ENCODE measurements around the gene BCR.
"Not testable (repeated sequence)": the region's sequence is repeated elsewhere in the genome, so short reads cannot be mapped to it uniquely, and the experiment has no call there.

The BCR gene

GRCh38 chr22:23307511-23307910 lies 127.2 kb downstream of the BCR start:
- peaks cover 11% of the 10 kb centered on the region for H3K36me3 ChIP-seq (ENCODE audit: control insufficient read depth, insufficient read depth, low read length)
- H3K9me3 ChIP-seq (ENCODE audit: control insufficient read depth, insufficient read depth, low read length); H3K9ac ChIP-seq (ENCODE audit: low read depth, low read length); H3K4me1 ChIP-seq (ENCODE audit: control insufficient read depth, insufficient read depth, low read length); H3K4me3 ChIP-seq (ENCODE audit: low read depth, low read length); H3K27me3 ChIP-seq (ENCODE audit: control insufficient read depth, insufficient read depth, low read length): not testable (repeated sequence)

GRCh38 chr22:23309261-23309660 lies 129.0 kb downstream of the BCR start:
- H3K4me1 ChIP-seq (ENCODE audit: control insufficient read depth, insufficient read depth, low read length); H3K27me3 ChIP-seq (ENCODE audit: control insufficient read depth, insufficient read depth, low read length); H3K4me3 ChIP-seq (ENCODE audit: low read depth, low read length); H3K9ac ChIP-seq (ENCODE audit: low read depth, low read length); H3K9me3 ChIP-seq (ENCODE audit: control insufficient read depth, insufficient read depth, low read length): not testable (repeated sequence)
- peaks cover 13% of the 10 kb centered on the region for H3K36me3 ChIP-seq (ENCODE audit: control insufficient read depth, insufficient read depth, low read length)

- peaks cover 23% of the 10 kb centered on the region for H3K36me3 ChIP-seq (ENCODE audit: control insufficient read depth, insufficient read depth, low read length)
- H3K9ac ChIP-seq (ENCODE audit: low read depth, low read length); H3K27me3 ChIP-seq (ENCODE audit: control insufficient read depth, insufficient read depth, low read length); H3K4me3 ChIP-seq (ENCODE audit: low read depth, low read length); H3K4me1 ChIP-seq (ENCODE audit: control insufficient read depth, insufficient read depth, low read length); H3K9me3 ChIP-seq (ENCODE audit: control insufficient read depth, insufficient read depth, low read length): not testable (repeated sequence)
Measured at GRCh38 chr22:23310443-23311097, 130.3 kb downstream of the BCR start.

GRCh38 chr22:23311635-23312420 lies 131.5 kb downstream of the BCR start:
- not testable (repeated sequence) for H3K9ac ChIP-seq (ENCODE audit: low read depth, low read length); H3K27me3 ChIP-seq (ENCODE audit: control insufficient read depth, insufficient read depth, low read length); H3K4me3 ChIP-seq (ENCODE audit: low read depth, low read length); H3K4me1 ChIP-seq (ENCODE audit: control insufficient read depth, insufficient read depth, low read length); H3K9me3 ChIP-seq (ENCODE audit: control insufficient read depth, insufficient read depth, low read length)
- peaks cover 21% of the 10 kb centered on the region for H3K36me3 ChIP-seq (ENCODE audit: control insufficient read depth, insufficient read depth, low read length)

- Histone ChIP-seq H3K36me3 (ENCODE audit: control insufficient read depth, insufficient read depth, low read length) (peaks cover 21% of the 10 kb centered on the region), H3K4me1 (ENCODE audit: control insufficient read depth, insufficient read depth, low read length) (no peaks in the 10 kb centered on the region), H3K4me3 (ENCODE audit: low read depth, low read length) (no peak overlapping the region), H3K27me3 (ENCODE audit: control insufficient read depth, insufficient read depth, low read length) (no peaks in the 10 kb centered on the region), H3K9ac (ENCODE audit: low read depth, low read length) (no peak overlapping the region), H3K9me3 (ENCODE audit: control insufficient read depth, insufficient read depth, low read length) (no peaks in the 10 kb centered on the region)
Measured at GRCh38 chr22:23313791-23314567, 133.7 kb downstream of the BCR start.

- Histone ChIP-seq H3K4me3 (ENCODE audit: low read depth, low read length) (no peak overlapping the region), H3K27me3 (ENCODE audit: control insufficient read depth, insufficient read depth, low read length) (no peaks in the 10 kb centered on the region), H3K9ac (ENCODE audit: low read depth, low read length) (no peak overlapping the region), H3K4me1 (ENCODE audit: control insufficient read depth, insufficient read depth, low read length) (no peaks in the 10 kb centered on the region), H3K36me3 (ENCODE audit: control insufficient read depth, insufficient read depth, low read length) (peaks cover 21% of the 10 kb centered on the region), H3K9me3 (ENCODE audit: control insufficient read depth, insufficient read depth, low read length) (no peaks in the 10 kb centered on the region)
Measured at GRCh38 chr22:23315341-23315917, 135.1 kb downstream of the BCR start.

- H3K4me3 ChIP-seq (ENCODE audit: low read depth, low read length); H3K9me3 ChIP-seq (ENCODE audit: control insufficient read depth, insufficient read depth, low read length); H3K4me1 ChIP-seq (ENCODE audit: control insufficient read depth, insufficient read depth, low read length); H3K27me3 ChIP-seq (ENCODE audit: control insufficient read depth, insufficient read depth, low read length); H3K9ac ChIP-seq (ENCODE audit: low read depth, low read length): not testable (repeated sequence)
- peaks cover 21% of the 10 kb centered on the region for H3K36me3 ChIP-seq (ENCODE audit: control insufficient read depth, insufficient read depth, low read length)
Measured at GRCh38 chr22:23316596-23316995, 136.3 kb downstream of the BCR start.

GRCh38 chr22:23318316-23318715 lies 138.0 kb downstream of the BCR start:
- not testable (repeated sequence) for H3K4me1 ChIP-seq (ENCODE audit: control insufficient read depth, insufficient read depth, low read length); H3K4me3 ChIP-seq (ENCODE audit: low read depth, low read length); H3K9me3 ChIP-seq (ENCODE audit: control insufficient read depth, insufficient read depth, low read length); H3K9ac ChIP-seq (ENCODE audit: low read depth, low read length); H3K27me3 ChIP-seq (ENCODE audit: control insufficient read depth, insufficient read depth, low read length)
- peaks cover 17% of the 10 kb centered on the region for H3K36me3 ChIP-seq (ENCODE audit: control insufficient read depth, insufficient read depth, low read length)

GRCh38 chr22:23322497-23323080 lies 142.3 kb downstream of the BCR start:
- H3K27me3 ChIP-seq (ENCODE audit: control insufficient read depth, insufficient read depth, low read length); H3K36me3 ChIP-seq (ENCODE audit: control insufficient read depth, insufficient read depth, low read length); H3K4me1 ChIP-seq (ENCODE audit: control insufficient read depth, insufficient read depth, low read length); H3K9me3 ChIP-seq (ENCODE audit: control insufficient read depth, insufficient read depth, low read length); H3K9ac ChIP-seq (ENCODE audit: low read depth, low read length); H3K4me3 ChIP-seq (ENCODE audit: low read depth, low read length): not testable (repeated sequence)

GRCh38 chr22:23323960-23324688 lies 143.8 kb downstream of the BCR start:
- not testable (repeated sequence) for H3K27me3 ChIP-seq (ENCODE audit: control insufficient read depth, insufficient read depth, low read length); H3K4me1 ChIP-seq (ENCODE audit: control insufficient read depth, insufficient read depth, low read length); H3K9me3 ChIP-seq (ENCODE audit: control insufficient read depth, insufficient read depth, low read length); H3K36me3 ChIP-seq (ENCODE audit: control insufficient read depth, insufficient read depth, low read length); H3K4me3 ChIP-seq (ENCODE audit: low read depth, low read length); H3K9ac ChIP-seq (ENCODE audit: low read depth, low read length)

GRCh38 chr22:23325183-23325582 lies 144.9 kb downstream of the BCR start:
- no peaks in the 10 kb centered on the region for H3K27me3 ChIP-seq (ENCODE audit: control insufficient read depth, insufficient read depth, low read length)
- no peaks in the 10 kb centered on the region for H3K4me1 ChIP-seq (ENCODE audit: control insufficient read depth, insufficient read depth, low read length)
- no peaks in the 10 kb centered on the region for H3K9me3 ChIP-seq (ENCODE audit: control insufficient read depth, insufficient read depth, low read length)
- no peak overlapping the region for H3K4me3 ChIP-seq (ENCODE audit: low read depth, low read length)
- H3K9ac ChIP-seq (ENCODE audit: low read depth, low read length): no peak overlapping the region
- H3K36me3 ChIP-seq (ENCODE audit: control insufficient read depth, insufficient read depth, low read length): no peaks in the 10 kb centered on the region
